GM15510 (cell line): Measurements from ENCODE around the gene NR3C2.

Source experiments
- POLR2A ChIP-seq: IDR thresholded peaks from 3 replicates; pipeline ENCODE4 v1.6.1; 2011; ENCODE audit warnings: borderline replicate concordance; ENCODE audit not compliant: insufficient read length; ENCODE audit errors: extremely low read depth

The NR3C2 gene

DNA sequence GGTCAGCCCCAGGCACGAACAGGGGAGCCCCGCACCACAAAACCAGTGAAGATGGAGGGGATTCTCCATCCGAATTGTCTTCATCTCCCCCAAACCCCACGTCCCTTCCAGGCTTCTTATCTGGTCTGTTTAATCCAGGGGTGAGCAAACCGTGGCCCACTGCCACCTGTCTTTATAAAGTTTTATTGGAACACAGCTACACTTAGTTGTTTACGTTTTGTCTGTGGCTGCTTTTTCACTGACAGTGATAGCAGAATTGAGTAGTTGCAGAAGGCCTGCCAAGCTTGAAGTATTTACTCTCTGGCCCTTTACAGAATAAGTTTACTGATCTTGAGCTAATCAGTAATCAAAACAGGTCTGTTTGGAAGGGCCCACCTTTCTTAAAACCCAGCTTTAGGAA lies 386.4 kb downstream of the NR3C2 start:
- no peak for TF ChIP-seq POLR2A

GRCh38 chr4:148054275-148054674 lies 387.9 kb downstream of the NR3C2 start:
- TF ChIP-seq POLR2A, result no peak

GRCh38 chr4:148053298-148054003 lies 388.8 kb downstream of the NR3C2 start:
- TF ChIP-seq POLR2A, result no peak

DNA sequence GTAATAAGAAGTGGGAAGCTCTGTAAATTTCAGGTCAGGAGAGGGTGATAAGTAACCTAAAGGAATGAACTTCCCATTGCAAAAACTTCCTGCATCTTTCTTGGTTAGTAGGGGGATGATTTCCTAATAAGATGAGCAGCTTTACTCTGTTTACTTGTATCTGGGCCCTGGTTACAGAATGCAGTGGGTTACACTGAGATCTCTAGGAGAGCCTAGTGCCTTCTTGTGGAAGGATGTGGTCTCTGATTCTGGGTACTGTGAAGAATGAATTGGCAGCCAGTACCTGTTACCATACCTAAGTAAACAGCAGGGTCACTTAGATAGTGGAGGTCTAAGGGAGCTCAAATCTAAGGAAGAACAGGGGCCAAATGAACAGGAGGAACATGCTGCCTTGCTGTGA lies 389.8 kb downstream of the NR3C2 start:
- no peak for TF ChIP-seq POLR2A

DNA sequence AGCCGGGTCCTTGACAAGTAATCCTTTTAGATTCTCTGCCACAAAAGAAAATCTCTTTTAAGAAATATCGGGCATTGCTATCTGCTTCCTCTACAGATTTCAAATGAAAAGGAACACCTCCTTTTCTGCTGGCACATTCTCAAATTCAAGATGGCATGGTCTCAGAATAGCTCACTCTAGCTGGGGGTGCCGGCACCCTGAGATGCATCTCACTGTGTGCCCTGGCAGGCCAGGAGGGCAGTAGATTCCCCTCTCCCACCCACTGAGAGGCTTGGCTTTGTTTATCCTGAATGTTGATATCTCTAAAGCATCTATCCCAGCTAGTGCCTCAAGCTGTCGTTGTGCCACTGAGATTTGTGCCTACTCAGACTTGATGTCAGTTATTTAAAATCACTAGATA lies 390.8 kb downstream of the NR3C2 start:
- TF ChIP-seq POLR2A, result no peak

GRCh38 chr4:148048598-148048997 lies 393.6 kb downstream of the NR3C2 start:
- no peak for TF ChIP-seq POLR2A

DNA sequence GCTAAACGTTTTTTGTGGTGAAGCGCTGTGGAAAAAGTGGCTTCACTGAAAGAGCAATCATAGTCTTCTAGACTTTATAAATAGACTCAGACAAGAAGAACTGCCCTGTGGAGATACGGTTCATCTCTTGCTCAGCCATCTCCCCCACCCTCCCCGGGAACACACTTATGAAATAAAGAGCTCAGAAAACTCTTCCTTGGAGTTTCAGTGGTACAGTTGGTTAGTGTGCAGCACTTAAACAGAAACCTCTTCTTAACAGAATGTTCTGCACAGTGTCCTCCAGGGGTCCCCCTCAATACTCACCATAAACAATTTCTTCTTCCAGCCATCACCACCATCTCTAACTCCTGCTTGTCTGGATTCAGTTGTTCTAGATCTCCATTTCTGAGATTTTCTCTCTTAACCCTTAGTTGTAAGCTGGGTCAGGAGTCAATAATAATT lies 397.3 kb downstream of the NR3C2 start:
- no peak for TF ChIP-seq POLR2A

- TF ChIP-seq POLR2A, result no peak
These were observed 397.9 kb downstream of the NR3C2 start for GRCh38 chr4:148044089-148044911.

- no peak for TF ChIP-seq POLR2A
These were observed 400.4 kb downstream of the NR3C2 start for GRCh38 chr4:148041606-148042329.

GRCh38 chr4:148034813-148035212 lies 407.4 kb downstream of the NR3C2 start:
- TF ChIP-seq POLR2A, result no peak

DNA sequence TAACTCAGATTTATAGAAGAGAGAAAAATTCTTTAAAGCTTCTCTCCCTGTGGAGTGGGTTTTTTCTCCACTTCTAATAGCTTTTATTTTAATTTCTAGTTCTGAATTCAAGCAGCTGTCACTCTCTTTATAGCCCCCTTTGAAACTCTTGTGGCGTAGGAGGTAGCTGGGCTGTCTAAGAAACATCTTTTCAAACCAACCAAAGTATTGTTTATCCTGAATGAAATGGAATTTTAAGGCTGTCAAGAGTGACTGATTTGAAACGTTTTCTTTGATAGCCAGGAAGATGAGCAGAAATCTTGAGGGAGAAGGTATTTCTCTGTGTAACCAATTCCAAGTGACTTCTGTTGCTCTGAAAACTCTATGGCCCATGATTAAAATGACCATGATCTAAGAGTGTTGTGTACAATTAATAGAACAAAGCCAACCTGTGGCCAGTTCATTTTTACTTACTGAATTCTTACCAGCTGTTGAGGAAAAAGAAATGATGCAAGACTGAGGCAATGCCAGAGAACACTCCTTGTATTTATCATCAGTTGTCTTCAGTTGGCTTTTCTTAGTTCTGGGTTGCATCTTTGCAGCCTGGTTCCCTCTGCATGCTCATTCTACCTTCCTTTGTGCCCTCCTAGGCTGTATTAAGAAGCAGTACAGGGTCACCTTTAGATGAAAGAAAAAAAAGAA lies 411.9 kb downstream of the NR3C2 start:
- TF ChIP-seq POLR2A, result no peak

DNA sequence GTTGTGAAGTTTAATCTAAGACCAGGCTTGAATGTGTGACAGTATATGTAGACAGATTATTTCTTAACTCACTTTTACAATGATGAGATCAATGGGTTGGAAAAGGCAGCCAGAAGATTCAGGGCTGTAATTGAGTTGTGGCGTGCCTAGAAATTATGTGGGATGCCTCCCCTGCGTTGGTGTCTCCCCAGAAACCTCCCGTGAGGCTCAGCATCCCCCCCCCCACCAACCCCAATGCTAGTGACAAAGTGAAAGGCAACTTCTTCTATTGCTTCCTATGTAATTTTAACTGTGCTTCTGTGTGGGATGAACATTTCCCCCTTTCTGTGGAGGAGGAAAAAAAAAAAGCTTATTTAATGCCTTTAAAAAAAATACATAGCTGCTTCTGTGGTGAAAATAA lies 412.4 kb downstream of the NR3C2 start:
- TF ChIP-seq POLR2A, result no peak
